Measurements from ENCODE around the gene ADAMTS2.

- TF ChIP-seq POLR2A (IDR thresholded peaks at IDR 0.05; ENCODE audit: low read depth, low read length) (no peak), POLR2AphosphoS5 (IDR thresholded peaks at IDR 0.05; ENCODE audit: low read depth, low read length) (no peak), TAF1 (IDR thresholded peaks at IDR 0.05; ENCODE audit: low read depth, low read length) (no peak), POU2F2 (IDR thresholded peaks at IDR 0.05; ENCODE audit: low read depth, low read length) (no peak)
Measured at GRCh38 chr5:179385914-179386313, 40.7 kb upstream of the ADAMTS2 start.

Measured in GM12891 (cell line).